GM21390 (cell line): ENCODE measurements around the gene NRSN2.

Experiments
- ATAC-seq: cut with Tn5 transposase; IDR thresholded peaks from one replicate; pipeline ENCODE4 v1.9.1; 2021; ENCODE audit not compliant: unreplicated experiment

NRSN2 gene, protein sequence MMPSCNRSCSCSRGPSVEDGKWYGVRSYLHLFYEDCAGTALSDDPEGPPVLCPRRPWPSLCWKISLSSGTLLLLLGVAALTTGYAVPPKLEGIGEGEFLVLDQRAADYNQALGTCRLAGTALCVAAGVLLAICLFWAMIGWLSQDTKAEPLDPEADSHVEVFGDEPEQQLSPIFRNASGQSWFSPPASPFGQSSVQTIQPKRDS

DNA sequence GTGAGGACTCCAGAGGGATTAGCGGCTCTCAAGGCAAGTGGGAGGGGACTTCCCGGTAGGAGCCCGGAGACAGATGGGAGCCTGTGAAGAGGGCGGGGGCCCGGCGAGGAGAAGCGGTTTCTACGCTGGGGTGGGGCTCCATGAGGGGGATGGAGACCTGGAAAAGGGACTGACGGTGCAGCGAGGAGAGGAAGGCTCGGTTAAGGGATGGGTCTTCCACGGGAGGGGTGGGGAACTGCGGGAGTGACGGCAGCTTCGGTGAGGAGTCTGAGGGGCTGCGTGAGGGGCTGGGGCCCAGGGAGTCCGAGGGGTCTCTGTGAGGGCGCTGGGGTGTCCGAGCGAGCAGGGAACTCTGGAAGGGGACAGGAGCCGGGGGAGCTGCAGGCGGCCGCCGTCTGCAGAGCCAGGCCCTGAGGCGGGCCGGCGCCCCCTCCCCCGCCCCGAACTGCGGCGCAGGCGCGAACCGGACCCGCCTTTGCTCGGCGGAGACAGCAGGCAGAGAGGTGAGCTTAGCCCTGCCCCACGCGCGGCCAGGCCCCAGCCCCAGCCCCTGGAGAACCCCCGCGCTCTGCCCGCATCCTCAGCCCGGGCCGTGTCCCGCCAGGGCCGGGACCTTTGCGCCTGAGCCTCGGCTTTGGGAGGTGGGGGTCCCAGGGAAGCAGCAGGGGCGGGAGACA lies at the start of gene NRSN2:
Gene NRSN2 (plus strand): TSS at position 472 of the 677 bp plus-strand sequence. CDS start 2,533 bp downstream, outside the sequence.
- ATAC-seq, result peak; percentile 43

DNA sequence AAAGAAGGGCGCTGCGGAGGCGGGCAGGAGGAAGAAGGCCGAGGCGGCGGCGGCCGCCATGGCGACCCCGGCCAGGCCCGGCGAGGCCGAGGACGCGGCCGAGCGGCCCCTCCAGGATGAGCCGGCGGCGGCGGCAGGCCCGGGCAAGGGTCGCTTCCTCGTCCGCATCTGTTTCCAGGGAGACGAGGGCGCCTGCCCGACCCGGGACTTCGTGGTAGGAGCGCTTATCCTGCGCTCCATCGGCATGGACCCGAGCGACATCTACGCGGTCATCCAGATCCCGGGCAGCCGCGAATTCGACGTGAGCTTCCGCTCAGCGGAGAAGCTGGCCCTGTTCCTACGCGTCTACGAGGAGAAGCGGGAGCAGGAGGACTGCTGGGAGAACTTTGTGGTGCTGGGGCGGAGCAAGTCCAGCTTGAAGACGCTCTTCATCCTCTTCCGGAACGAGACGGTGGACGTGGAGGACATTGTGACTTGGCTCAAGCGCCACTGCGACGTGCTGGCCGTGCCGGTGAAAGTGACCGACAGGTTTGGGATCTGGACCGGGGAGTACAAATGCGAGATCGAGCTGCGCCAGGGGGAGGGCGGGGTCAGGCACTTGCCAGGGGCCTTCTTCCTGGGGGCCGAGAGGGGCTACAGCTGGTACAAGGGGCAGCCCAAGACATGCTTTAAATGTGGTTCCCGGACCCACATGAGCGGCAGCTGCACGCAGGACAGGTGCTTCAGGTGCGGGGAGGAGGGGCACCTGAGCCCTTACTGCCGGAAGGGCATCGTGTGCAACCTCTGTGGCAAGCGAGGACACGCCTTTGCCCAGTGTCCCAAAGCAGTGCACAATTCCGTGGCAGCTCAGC lies 48.8 kb upstream of the NRSN2 start:
- ATAC-seq, result peak; percentile 21

DNA sequence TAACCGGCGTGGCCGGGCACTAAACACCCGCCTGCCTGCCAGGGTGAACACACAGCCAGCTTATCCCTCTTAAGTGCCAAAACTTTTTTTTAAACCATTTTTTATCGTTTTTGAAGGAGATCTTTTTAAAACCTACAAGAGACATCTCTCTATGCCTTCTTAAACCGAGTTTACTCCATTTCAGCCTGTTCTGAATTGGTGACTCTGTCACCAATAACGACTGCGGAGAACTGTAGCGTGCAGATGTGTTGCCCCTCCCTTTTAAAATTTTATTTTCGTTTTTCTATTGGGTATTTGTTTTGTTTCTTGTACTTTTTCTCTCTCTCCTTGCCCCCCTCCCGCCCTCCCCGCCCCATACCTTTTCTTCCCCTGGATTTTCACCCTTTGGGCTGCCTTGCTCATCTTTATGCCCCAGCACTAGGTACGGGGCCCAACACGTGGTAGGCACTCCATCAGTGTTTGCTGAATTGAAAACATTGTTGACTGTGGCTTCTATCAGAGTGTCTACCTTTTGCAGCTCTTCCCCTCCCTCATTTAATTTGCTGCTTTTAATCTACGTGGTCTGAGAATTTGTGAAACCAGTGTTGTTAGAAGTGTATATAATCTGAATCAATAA lies 48.0 kb upstream of the NRSN2 start:
- no peak for ATAC-seq

DNA sequence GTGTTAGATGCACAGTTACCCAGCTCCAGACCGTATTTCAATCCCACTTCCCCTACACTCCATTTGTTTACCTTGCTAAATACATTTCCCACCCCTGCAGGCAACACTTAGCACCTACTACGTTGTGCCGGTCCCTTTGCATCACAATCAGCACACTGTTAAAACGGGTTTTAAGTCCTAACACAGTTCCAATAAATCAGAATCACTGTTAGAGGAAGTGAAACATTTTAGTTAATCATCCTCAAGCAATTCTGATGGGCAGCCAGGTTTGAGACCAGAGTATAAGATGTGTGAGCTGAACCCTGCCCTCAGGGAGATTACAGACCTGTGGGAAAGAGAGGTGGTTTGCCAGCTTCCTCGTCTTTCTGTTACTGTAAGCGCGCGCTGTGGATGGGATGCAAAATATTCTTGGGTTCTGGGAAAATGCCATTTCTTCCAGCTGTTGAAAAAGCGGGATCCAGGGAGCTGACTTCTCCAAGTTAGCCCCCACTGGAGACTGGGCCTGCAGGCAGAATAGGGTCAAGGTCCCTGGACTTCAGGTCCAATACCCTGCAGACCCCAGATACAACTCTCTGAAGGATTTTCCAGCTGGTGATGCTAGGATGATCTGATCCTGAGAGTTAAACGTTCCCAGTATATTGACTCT lies 46.4 kb upstream of the NRSN2 start:
- no peak for ATAC-seq

DNA sequence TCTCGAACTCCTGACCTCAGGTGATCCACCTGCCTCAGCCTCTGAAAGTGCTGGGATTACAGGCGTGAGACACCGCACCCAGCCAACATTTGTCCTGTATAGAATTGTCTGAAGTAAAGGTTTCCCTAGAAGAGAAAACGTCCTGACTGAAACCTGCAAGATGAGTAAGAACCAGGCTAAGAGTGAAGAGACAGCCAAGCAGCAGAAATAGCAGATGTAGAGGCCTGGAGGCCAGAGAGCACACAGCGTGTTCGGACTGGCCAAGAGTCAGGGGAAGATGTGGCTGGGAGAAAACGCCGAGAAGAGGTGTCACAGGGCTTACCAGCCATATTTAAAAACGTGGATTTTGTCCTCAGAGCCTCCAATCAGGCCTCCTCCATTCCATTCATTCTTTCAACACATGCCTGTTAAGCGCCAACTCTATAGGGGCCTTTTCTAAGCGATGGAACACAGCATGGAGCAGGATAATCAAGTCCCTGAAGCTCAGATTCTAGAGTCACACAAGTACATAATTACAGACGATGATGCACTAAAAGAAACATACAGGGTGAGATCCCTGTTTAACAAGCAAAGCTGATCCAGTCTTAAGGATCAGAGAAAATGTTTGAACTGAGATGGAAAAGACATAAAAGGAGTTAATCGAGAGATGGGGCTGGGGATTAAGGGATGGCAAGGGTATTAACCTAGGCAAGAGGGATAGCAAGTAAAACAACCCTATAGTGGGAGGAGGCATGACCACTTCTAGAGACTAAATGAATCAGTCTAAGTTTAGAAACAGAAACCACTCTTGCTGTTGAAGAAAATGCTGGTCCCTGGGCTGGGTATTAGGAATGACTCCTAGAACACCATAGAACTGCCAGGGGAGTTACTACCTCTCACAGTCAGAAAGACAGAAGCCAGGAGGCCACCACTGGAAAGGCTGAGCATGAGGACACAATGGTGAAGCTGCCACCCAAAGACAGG lies 44.7 kb upstream of the NRSN2 start:
- ATAC-seq, result no peak

DNA sequence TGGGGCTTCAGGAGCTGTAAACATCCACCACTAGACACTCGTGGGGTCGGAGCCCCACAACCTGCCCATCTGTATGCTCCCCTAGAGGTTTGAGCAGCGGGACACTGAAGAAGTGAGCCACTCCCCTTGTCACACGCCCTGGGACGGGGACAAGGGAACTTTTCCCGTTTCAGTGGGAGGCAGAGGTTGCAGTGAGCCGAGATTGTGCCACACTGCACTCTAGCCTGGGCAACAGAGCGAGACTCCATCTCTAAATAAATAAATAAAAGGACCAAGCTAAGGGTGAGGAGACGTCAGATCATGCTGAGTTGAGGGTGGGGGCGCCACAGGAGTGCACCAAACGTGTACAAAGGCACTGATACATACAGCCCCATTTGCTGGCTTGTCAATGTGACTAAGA lies 41.2 kb upstream of the NRSN2 start:
- no peak for ATAC-seq

DNA sequence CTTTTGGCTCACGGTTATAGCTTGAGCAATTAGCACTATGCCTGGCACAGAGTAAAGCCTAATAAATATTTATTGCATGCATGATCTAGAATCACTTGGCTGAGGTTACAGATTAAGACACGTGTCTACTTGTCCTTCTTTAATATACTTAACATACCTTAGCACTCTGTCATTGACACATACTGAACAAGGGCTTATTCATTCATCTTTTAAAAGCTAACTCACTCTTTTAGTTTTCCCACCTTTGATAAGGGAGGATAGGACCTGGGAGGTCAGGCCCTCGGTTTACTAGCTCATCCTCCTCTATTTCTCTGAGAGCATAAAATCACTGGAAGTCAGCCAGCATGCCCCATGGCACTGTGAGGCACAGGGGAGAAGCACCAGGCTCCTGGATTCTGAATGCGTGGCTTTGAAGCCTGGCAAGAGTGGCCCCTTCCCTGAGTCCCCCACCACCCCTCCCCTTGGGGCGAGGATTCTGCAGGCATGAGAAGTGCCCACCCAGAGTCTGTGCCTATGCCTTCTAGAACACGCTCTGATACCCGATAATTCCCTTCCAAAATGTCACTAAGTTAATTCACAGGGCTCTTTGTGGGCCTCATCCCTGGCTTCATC lies 38.4 kb upstream of the NRSN2 start:
- ATAC-seq, result no peak

DNA sequence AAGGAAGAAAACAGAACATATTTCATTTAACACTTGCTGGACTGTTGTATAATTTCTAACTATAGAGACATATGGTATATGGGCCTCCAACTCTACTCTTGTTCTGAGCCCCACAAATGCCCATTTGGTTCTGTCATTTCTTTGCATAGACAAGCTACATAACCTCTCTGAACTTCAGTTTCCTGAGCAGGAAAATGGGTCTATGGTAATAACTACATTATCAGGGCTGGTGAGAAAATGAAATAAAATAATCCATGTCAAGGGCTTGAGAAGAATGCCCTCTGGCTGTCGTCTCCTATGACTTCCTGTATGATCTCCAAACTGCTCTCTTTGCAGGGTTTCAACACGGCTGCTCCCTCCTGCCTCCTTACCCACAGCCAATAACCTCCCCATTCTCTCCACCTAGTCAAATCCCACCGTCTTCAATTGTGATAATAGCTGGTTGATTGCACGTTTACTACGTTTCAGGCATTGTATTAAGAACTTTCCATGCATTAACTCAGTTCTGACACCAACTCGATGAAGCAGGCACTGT lies 37.5 kb upstream of the NRSN2 start:
- ATAC-seq, result no peak

DNA sequence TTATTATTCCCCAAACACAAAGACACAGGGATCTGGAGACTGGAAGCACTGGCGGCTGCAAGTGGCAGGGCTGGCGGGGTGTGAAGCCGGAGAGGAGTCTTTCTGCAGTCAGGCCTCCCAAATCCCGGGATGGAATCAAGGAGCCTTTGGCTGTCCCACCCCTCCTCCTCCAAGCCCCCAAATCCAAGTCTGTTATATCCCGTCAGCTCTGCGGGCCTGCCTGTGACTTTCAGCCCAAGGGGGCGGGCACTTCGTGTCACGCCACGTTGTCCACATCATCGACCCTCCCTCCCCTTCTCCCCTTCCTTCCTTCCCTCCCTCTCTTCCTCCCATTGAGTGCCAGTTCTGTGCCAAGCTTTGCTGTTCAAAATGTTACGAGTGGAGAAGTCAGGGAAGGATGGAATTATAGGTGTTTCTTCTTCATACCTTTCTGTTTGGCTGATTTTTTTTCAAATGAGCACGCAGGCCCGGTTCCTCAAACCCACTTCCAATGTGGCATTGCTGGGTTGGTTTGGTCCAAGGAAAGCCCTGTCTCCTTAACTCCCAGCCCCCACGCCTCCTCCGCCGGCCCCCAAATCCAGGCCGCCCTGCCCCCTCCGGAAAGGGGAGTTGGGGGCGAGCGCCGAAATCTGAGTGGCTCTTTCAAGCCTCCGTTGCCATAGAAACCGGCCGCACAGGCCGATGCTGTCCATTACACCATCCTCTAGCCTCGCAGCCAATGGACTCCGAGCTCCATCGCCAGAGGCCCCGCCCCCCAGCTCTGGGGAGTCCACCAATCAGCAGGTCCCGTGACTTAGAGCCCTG lies 36.9 kb upstream of the NRSN2 start:
- peak; percentile 100 for ATAC-seq

DNA sequence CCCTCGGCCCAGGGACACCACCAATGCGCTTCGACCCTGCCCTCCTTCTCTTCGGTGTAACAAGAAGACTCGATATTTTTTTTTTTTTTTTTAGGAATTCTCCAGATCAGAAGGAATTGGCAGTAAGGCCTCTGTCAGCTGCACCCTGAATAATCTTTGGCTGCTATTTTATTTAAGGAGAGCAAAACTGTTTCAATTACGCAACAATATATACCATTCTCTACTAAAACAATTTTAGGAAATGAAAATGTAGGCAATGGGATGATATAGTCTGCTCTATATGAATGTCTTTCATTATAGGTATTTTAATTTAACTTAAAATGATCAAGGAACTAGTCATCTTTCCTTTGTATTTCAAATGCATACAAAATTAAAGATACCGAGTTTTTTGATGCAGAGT lies 36.3 kb upstream of the NRSN2 start:
- ATAC-seq, result no peak

DNA sequence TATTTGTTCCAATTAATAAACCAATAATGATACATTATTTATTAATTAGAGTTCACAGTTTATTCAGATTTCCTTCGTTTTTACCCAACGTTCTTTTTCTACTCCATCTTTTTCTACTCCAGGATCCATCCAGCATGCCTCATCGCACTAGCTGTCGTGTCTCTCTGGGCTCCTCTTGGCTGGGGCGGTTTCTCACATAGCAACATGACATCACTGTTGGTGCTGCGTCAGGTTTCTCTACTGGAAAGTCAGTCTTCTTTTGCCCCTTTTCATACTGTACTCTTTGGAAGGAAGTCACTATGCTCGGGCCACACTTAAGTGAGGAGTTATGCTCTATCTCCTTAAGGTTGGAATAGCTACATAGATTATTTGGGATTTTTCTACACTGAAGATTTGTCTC lies 35.3 kb upstream of the NRSN2 start:
- no peak for ATAC-seq

DNA sequence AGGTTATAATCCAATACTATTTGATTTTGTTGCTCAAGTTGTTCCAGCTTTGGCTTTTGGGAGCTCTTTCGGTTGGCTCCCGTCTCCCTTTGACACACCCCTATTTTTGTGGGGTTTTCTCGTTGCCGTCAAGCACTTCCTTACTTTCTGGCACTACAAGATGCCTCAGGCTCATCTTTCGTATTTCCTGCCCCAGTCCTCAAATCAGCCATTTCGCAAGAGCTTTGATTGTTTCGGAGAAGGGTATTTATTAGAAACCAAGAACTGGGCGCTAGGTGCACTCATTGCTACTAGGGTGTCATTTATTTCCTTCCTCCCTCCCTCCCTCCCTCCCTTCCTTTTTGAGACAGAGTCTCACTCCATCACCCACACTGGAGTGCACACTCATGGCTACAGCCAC lies 34.8 kb upstream of the NRSN2 start:
- ATAC-seq, result no peak

DNA sequence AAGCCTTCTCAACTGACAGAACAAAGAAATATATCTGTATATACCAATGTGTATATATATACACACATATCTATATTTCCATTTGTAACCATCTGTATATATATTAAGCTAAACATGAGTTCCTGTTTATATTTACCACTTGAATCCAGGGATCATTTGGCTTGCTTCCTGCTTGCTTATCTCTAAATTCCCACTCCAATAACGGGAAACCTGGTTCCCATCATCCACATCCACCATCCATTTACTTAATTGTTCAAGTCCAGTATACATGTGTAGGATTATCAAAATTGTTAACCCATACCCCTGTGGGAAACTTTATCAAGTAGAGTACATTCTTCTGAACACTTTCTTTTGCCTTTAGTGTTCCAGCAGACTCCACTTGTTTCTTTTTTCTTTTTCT lies 34.0 kb upstream of the NRSN2 start:
- ATAC-seq, result no peak

DNA sequence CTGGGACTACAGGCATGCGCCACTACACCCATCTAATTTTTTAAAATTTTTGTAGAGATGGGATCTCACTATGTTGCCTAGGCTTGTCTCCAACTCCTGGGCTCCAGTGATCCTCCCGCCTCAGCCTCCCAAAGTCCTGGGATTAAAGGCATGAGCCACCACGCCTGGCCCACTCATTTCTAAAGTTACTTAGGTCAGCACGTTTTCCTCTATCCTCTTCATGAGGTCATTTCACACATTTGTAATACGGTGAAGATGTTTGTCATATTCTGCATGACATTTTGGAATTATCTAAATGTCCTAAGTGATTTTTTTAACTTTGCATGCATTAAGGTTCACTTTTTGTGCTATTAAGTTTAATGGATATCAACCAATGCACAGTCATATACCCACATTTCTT lies 33.5 kb upstream of the NRSN2 start:
- ATAC-seq, result no peak

DNA sequence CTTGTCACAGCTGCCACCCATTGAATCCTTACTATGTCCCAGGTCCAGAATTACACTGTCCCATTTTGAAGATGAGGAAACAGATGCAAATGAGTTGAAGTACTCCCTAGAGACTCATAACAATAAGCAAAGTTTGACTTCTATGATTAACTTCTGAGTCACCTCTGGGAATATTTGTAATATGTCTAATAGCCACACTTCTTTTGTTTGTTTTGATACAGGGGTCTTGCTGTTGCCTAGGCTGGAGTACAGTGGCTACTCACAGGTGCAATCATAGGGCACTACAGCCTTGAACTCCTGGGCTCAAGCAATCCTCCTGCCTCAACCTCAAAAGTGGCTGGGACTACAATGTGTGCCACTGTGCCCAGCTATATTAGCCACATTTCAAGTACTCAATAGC lies 33.0 kb upstream of the NRSN2 start:
- ATAC-seq, result no peak

DNA sequence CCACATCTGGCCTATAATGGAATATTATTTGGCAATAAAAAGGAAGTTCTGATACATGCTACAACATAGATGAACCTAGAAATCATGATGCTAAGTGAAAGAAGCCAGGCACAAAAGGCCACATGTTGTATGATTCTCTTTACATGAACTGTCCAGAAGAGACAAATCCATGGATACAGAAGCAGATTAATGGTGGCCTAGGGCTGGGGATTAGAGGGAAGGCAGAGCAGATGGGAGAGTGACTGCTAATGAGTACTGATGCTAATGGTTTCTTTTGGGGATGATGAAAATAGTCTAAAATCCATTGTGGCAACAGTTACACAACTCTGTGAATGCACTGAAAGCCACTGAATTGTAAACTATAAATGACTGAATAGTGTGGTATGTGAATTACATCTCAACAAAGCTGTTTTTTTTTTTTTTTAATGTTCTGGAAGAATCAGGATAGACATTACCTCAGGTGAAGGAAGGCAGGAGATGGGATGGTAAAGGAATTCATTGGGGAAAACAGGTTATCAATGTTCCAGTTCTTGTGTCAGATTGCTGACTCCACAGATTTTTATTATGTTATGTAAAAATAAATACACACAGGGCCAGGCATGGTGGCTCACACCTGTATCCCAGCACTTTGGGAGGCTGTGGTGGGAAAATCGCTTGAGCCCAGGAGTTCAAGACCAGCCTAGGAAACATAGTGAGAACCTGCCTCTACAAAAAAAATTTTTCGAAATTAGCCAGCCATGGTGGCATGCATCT lies 30.4 kb upstream of the NRSN2 start:
- no peak for ATAC-seq

DNA sequence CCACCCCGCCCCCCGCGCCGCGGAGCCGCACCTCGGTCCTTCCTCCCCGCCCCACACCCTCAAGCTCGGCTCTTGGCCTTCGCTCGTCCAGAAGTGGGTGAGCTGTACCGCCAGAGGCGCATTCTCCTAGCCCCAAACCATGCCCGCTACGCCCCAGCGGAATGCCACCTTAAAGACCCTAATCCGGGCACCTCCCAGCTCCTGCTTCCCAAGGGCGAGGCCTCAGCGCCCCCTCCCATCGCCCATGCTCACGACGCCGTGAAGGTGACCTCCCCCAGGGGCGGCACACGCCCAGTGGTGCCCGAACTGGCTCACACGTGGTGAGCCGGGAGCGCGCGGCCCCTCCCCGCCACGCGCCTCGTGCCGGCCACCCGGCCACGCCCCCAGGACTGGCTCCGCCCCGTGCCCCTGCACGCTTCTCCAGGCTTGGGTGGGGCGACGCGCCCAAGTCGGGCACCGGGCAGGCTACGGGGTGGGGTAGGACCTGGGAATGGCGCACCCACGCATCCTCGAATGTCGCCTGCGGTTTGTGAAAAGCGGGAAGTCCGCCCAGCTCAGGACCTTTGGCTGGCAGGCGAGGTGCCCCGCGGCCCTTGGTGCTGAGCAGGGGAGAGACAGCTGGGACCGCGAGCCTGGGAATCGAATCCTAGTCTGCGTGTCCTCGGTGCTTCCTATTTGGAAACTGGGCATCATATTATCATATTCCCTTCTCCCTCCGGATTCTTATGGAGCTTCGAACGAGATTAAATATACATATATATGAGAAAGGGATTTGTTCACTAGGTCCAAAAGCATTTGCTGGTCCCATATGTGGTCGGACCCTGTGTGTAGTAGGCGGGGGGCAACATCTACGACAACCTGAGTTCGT lies 22.5 kb upstream of the NRSN2 start:
- peak; percentile 47 for ATAC-seq
